ENCODE data around the gene LRRC56.

LRRC56 gene

DNA sequence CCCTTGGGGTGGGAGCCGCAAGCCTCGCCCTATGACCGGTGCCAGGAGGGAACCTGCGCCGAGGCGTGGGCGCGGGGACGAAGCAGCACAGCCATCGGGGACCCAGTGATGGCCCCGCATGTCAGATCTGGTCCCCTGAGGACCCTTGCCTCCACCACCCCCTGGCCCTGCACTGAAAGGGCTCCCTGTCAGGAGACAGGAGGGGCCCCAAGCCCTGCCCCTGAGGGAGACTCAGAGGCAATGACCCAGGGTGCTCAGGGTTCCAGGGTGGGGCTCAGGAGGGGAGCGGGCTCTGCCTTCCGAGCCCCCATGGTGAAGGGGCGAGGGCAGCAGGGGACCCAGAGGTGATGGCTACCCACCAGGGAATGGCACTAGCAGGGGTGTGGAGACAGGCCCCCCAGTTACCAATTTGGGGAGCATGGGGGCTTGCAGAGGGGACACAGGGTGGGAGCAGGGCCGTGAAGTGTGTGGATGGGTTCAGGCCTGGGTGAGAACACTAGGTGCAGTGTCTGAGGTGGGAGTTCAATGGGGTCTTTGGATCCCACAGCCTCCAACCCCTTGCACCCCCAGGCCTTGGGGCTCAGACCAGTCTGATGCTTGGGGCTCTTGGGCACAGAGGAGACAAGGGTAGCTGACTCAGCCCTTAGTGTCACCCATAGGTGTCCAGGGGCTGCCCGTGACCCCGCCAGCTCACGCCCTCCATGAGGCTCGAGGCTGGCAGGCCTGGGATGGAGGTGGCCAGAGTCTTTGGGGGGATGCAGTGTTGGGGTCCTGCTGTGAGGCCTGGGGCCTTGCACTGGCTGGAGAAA, 499 bp downstream of the LRRC56 start:
- Histone ChIP-seq H3K9me3 (ENCODE audit: control insufficient read depth, insufficient read depth, low read length) (no peaks in the 10 kb centered on the region), H3K4me1 (ENCODE audit: control insufficient read depth, insufficient read depth, low read length) (peaks cover 8% of the 10 kb centered on the region), H3K27me3 (ENCODE audit: control insufficient read depth, insufficient read depth, low read length) (peaks cover 19% of the 10 kb centered on the region), H3K9ac (ENCODE audit: low read depth, low read length) (no peak overlapping the region), H3K4me3 (ENCODE audit: low read depth, low read length) (peak overlapping the region; percentile 85), H3K36me3 (ENCODE audit: control insufficient read depth, insufficient read depth, low read length) (peaks cover 12% of the 10 kb centered on the region), H3K27ac (ENCODE audit: low read depth, low read length) (no peak overlapping the region)

DNA sequence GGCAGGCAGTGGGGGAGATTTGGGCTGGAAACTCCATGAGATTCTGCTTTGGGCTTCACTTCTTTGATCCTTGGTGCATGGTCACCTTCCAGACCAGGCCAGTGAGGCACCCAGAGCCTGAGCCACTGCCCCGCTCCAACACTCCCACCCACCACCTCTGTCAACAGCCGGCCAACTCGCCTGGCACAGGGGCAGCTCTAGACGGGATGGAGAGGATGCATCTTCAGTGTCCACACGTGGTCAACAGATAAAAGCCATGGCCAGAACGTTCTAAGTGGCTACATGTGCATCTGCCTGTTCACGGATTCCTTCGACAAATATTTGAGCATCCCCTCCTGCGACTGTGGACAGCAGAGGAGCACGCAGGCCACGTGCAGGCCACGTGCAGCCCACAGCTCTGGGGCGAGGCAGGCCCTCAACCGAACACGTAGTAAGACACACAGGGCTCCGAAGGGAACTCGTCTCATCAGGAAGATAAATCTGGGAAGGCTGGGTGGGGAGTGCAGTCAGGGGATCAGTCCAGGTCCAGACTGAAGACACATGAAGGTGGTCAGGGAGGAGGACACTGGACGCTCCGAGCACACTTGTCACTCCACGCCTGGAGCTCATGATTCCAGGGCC, 1.2 kb downstream of the LRRC56 start:
- Histone ChIP-seq H3K27me3 (ENCODE audit: control insufficient read depth, insufficient read depth, low read length) (peaks cover 19% of the 10 kb centered on the region), H3K4me3 (ENCODE audit: low read depth, low read length) (no peak overlapping the region), H3K9ac (ENCODE audit: low read depth, low read length) (no peak overlapping the region), H3K27ac (ENCODE audit: low read depth, low read length) (no peak overlapping the region), H3K36me3 (ENCODE audit: control insufficient read depth, insufficient read depth, low read length) (peaks cover 5% of the 10 kb centered on the region), H3K4me1 (ENCODE audit: control insufficient read depth, insufficient read depth, low read length) (peaks cover 8% of the 10 kb centered on the region), H3K9me3 (ENCODE audit: control insufficient read depth, insufficient read depth, low read length) (no peaks in the 10 kb centered on the region)

- no peaks in the 10 kb centered on the region for H3K9me3 ChIP-seq (ENCODE audit: control insufficient read depth, insufficient read depth, low read length)
- no peaks in the 10 kb centered on the region for H3K36me3 ChIP-seq (ENCODE audit: control insufficient read depth, insufficient read depth, low read length)
- H3K4me1 ChIP-seq (ENCODE audit: control insufficient read depth, insufficient read depth, low read length) = peaks cover 8% of the 10 kb centered on the region
- H3K27me3 ChIP-seq (ENCODE audit: control insufficient read depth, insufficient read depth, low read length) = peaks cover 19% of the 10 kb centered on the region
- no peak overlapping the region for H3K4me3 ChIP-seq (ENCODE audit: low read depth, low read length)
- H3K9ac ChIP-seq (ENCODE audit: low read depth, low read length) = no peak overlapping the region
- H3K27ac ChIP-seq (ENCODE audit: low read depth, low read length) = no peak overlapping the region
These were observed 2.7 kb downstream of the LRRC56 start for GRCh38 chr11:539971-540481.

- H3K4me3 ChIP-seq (ENCODE audit: low read depth, low read length) = no peak overlapping the region
- peaks cover 19% of the 10 kb centered on the region for H3K27me3 ChIP-seq (ENCODE audit: control insufficient read depth, insufficient read depth, low read length)
- no peaks in the 10 kb centered on the region for H3K9me3 ChIP-seq (ENCODE audit: control insufficient read depth, insufficient read depth, low read length)
- no peaks in the 10 kb centered on the region for H3K36me3 ChIP-seq (ENCODE audit: control insufficient read depth, insufficient read depth, low read length)
- no peak overlapping the region for H3K27ac ChIP-seq (ENCODE audit: low read depth, low read length)
- H3K4me1 ChIP-seq (ENCODE audit: control insufficient read depth, insufficient read depth, low read length) = peaks cover 8% of the 10 kb centered on the region
- no peak overlapping the region for H3K9ac ChIP-seq (ENCODE audit: low read depth, low read length)
These were observed 3.5 kb downstream of the LRRC56 start for GRCh38 chr11:540583-541432.

DNA sequence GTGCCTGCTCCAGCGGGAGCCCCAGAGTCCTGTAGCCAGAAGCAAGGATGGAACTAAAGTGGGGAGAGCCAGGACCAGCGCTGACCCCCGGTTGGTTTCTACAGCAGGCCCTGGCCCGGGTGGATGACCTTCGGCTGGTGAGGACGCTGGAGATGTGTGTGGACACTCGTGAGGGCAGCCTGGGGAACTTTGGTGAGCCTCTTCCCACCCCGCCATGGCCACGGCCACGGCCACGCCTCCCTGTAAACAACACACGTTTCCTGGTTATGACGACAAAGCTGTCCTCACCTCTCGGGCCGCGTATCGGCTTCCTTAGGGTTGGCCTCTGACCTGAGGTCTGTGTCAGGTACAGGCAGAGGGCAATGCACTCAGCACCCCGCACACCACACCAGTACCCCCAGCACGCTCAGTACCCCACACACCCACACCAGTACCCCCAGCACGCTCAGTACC, 4.1 kb downstream of the LRRC56 start:
- Histone ChIP-seq H3K27me3 (ENCODE audit: control insufficient read depth, insufficient read depth, low read length) (peaks cover 15% of the 10 kb centered on the region), H3K36me3 (ENCODE audit: control insufficient read depth, insufficient read depth, low read length) (no peaks in the 10 kb centered on the region), H3K4me3 (ENCODE audit: low read depth, low read length) (no peak overlapping the region), H3K9ac (ENCODE audit: low read depth, low read length) (no peak overlapping the region), H3K4me1 (ENCODE audit: control insufficient read depth, insufficient read depth, low read length) (peaks cover 6% of the 10 kb centered on the region; the same call in 1 of the 2 replicates), H3K9me3 (ENCODE audit: control insufficient read depth, insufficient read depth, low read length) (no peaks in the 10 kb centered on the region), H3K27ac (ENCODE audit: low read depth, low read length) (no peak overlapping the region)

GRCh38 chr11:544817-545166, 7.5 kb downstream of the LRRC56 start:
- no peaks in the 10 kb centered on the region for H3K4me1 ChIP-seq (ENCODE audit: control insufficient read depth, insufficient read depth, low read length)
- H3K9ac ChIP-seq (ENCODE audit: low read depth, low read length) = no peak overlapping the region
- H3K4me3 ChIP-seq (ENCODE audit: low read depth, low read length) = no peak overlapping the region

DNA sequence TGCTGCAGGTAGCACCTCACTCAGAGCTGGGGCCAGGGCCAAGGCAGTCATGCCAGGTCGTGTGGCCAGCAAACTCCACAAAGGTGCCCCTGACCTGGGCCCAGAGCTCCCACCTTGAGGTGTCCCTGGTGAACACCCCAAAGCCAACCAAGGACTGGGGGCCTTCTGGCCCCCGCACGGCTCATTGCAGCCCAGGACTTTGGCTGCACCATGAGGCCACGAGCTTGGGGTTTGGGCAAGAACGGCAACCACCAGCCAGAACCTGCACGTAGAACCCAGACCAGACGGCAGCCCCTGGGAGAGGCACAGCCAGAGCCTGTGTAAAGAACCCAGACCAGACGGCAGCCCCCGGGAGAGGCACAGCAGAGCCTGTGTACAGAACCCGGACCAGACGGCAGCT, 7.8 kb downstream of the LRRC56 start:
- no peaks in the 10 kb centered on the region for H3K36me3 ChIP-seq (ENCODE audit: control insufficient read depth, insufficient read depth, low read length)
- H3K27ac ChIP-seq (ENCODE audit: low read depth, low read length) = no peak overlapping the region
- no peaks in the 10 kb centered on the region for H3K9me3 ChIP-seq (ENCODE audit: control insufficient read depth, insufficient read depth, low read length)
- no peaks in the 10 kb centered on the region for H3K4me1 ChIP-seq (ENCODE audit: control insufficient read depth, insufficient read depth, low read length)
- H3K4me3 ChIP-seq (ENCODE audit: low read depth, low read length) = no peak overlapping the region
- no peak overlapping the region for H3K9ac ChIP-seq (ENCODE audit: low read depth, low read length)
- H3K27me3 ChIP-seq (ENCODE audit: control insufficient read depth, insufficient read depth, low read length) = no peaks in the 10 kb centered on the region

More at GRCh38 chr11:544817-545166, 7.5 kb downstream of the LRRC56 start:
- no peaks in the 10 kb centered on the region for H3K27me3 ChIP-seq (ENCODE audit: control insufficient read depth, insufficient read depth, low read length)
- H3K9me3 ChIP-seq (ENCODE audit: control insufficient read depth, insufficient read depth, low read length) = no peaks in the 10 kb centered on the region
- H3K27ac ChIP-seq (ENCODE audit: low read depth, low read length) = no peak overlapping the region
- H3K36me3 ChIP-seq (ENCODE audit: control insufficient read depth, insufficient read depth, low read length) = no peaks in the 10 kb centered on the region

GRCh38 chr11:548700-549603, 11.6 kb downstream of the LRRC56 start:
- Histone ChIP-seq H3K9me3 (ENCODE audit: control insufficient read depth, insufficient read depth, low read length) (no peaks in the 10 kb centered on the region), H3K36me3 (ENCODE audit: control insufficient read depth, insufficient read depth, low read length) (no peaks in the 10 kb centered on the region), H3K27ac (ENCODE audit: low read depth, low read length) (peak overlapping the region; percentile 5), H3K4me1 (ENCODE audit: control insufficient read depth, insufficient read depth, low read length) (no peaks in the 10 kb centered on the region), H3K4me3 (ENCODE audit: low read depth, low read length) (no peak overlapping the region), H3K9ac (ENCODE audit: low read depth, low read length) (no peak overlapping the region), H3K27me3 (ENCODE audit: control insufficient read depth, insufficient read depth, low read length) (no peaks in the 10 kb centered on the region)

DNA sequence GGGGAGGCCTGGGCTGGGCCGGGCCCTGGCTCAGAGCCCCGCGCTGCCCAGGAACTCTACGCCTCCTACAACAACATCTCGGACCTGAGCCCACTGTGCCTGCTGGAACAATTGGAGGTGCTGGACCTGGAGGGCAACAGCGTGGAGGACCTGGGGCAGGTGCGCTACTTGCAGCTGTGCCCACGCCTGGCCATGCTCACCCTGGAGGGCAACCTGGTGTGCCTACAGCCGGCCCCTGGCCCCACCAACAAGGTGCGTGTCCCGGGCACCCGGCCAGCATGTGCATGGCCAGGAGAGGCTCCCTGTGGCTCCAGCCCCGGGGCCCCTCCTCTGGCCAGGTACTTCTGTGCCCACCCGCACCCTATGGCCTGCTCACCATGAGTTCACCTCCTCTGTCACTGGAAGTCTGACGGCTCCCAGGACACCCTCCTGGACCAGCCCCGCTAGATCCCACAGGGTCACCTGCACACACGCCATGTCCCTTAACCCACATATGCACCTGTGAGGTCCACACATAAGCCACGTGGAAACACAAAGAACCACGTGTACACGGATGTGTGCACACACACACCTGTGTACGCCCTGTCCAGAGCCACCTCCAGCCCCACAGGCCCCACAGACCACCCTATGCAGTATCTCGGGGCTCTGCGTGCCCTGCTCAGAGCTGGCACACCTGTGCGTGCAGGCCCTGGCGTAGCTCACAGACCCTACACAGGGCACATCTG, 12.9 kb downstream of the LRRC56 start:
- Histone ChIP-seq H3K4me1 (ENCODE audit: control insufficient read depth, insufficient read depth, low read length) (no peaks in the 10 kb centered on the region), H3K4me3 (ENCODE audit: low read depth, low read length) (no peak overlapping the region), H3K27me3 (ENCODE audit: control insufficient read depth, insufficient read depth, low read length) (no peaks in the 10 kb centered on the region; the same call in 1 of the 2 replicates), H3K36me3 (ENCODE audit: control insufficient read depth, insufficient read depth, low read length) (no peaks in the 10 kb centered on the region), H3K9me3 (ENCODE audit: control insufficient read depth, insufficient read depth, low read length) (no peaks in the 10 kb centered on the region), H3K9ac (ENCODE audit: low read depth, low read length) (no peak overlapping the region), H3K27ac (ENCODE audit: low read depth, low read length) (no peak overlapping the region)

- H3K36me3 ChIP-seq (ENCODE audit: control insufficient read depth, insufficient read depth, low read length) = no peaks in the 10 kb centered on the region
- no peaks in the 10 kb centered on the region for H3K4me1 ChIP-seq (ENCODE audit: control insufficient read depth, insufficient read depth, low read length)
- H3K4me3 ChIP-seq (ENCODE audit: low read depth, low read length) = no peak overlapping the region
- no peak overlapping the region for H3K9ac ChIP-seq (ENCODE audit: low read depth, low read length)
- peaks cover 3% of the 10 kb centered on the region; the same call in 1 of the 2 replicates for H3K27me3 ChIP-seq (ENCODE audit: control insufficient read depth, insufficient read depth, low read length)
- H3K27ac ChIP-seq (ENCODE audit: low read depth, low read length) = no peak overlapping the region
- H3K9me3 ChIP-seq (ENCODE audit: control insufficient read depth, insufficient read depth, low read length) = no peaks in the 10 kb centered on the region
These were observed 13.4 kb downstream of the LRRC56 start for GRCh38 chr11:550746-551085.
